ENCODE measurements around the gene EEF2.

EEF2 gene

DNA sequence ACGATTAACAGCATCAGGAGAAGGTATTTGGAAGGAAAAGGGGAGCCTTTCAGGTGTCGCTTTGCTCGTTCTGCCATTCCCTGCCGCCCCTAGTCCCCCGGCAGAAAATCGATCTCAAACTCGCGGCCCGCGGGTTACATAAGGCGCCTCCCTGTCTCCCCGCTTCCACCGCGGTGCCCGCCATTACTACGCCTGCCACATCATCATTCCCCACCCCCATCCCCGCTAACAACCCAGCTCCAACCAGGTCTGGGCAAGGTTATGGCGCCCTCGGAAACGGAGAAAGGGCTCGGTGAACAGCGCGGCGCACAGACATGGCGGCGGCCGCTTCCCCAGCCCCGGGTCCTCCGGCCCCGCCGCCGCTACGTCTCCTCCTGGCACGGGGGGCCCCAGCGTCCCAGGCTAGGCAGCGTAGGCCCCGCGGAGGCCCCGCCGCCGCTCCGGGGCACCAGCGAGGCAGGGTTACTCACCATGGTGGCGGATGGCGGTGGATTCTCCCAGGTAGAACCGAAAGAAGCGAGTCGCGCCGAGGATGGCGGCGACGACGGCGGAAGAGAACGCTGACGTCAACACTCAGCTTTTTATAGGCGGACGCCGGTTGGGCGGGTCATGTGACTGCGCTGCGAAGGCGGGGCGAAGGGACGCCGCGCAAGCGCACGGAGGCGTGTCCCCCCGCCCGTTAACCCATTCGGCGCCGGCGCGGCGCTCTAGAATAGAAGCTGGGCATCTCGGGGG, at the start of gene EEF2:
TSS of gene EEF2 (minus strand) at position 556 of the 735 bp plus-strand sequence. CDS start at position 473, 83 bp downstream.
- H3K4me1 ChIP-seq, result peaks cover 0 to 57% (median 43%) of the 10 kb centered on the region in 4 donors
- H3K4me3 ChIP-seq, result peak within 1 kb of the TSS; percentile 75 to 89
- intact Hi-C loops (cut with DNase I; ENCODE audit: low total_unique reads), result loop anchor here (5.0 to 10.0 kb wide), 3 partner anchors 72 to 200 kb away; partner anchors contain the start of genes ANKRD24, MAP2K2 and SIRT6
- peaks cover 42 to 43% (median 42%) of the 10 kb centered on the region in 3 donors for H3K36me3 ChIP-seq
- no peaks in the 10 kb centered on the region for H3K9me3 ChIP-seq
- peak within 1 kb of the TSS; percentile 91 to 94 for H3K27ac ChIP-seq
- DNase-seq, result peak; percentile 84 to 93
- H3K27me3 ChIP-seq, result no peaks in the 10 kb centered on the region
- TF ChIP-seq, protein P1, sequence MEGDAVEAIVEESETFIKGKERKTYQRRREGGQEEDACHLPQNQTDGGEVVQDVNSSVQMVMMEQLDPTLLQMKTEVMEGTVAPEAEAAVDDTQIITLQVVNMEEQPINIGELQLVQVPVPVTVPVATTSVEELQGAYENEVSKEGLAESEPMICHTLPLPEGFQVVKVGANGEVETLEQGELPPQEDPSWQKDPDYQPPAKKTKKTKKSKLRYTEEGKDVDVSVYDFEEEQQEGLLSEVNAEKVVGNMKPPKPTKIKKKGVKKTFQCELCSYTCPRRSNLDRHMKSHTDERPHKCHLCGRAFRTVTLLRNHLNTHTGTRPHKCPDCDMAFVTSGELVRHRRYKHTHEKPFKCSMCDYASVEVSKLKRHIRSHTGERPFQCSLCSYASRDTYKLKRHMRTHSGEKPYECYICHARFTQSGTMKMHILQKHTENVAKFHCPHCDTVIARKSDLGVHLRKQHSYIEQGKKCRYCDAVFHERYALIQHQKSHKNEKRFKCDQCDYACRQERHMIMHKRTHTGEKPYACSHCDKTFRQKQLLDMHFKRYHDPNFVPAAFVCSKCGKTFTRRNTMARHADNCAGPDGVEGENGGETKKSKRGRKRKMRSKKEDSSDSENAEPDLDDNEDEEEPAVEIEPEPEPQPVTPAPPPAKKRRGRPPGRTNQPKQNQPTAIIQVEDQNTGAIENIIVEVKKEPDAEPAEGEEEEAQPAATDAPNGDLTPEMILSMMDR (IDR thresholded peaks at IDR 0.05), result no peak

DNA sequence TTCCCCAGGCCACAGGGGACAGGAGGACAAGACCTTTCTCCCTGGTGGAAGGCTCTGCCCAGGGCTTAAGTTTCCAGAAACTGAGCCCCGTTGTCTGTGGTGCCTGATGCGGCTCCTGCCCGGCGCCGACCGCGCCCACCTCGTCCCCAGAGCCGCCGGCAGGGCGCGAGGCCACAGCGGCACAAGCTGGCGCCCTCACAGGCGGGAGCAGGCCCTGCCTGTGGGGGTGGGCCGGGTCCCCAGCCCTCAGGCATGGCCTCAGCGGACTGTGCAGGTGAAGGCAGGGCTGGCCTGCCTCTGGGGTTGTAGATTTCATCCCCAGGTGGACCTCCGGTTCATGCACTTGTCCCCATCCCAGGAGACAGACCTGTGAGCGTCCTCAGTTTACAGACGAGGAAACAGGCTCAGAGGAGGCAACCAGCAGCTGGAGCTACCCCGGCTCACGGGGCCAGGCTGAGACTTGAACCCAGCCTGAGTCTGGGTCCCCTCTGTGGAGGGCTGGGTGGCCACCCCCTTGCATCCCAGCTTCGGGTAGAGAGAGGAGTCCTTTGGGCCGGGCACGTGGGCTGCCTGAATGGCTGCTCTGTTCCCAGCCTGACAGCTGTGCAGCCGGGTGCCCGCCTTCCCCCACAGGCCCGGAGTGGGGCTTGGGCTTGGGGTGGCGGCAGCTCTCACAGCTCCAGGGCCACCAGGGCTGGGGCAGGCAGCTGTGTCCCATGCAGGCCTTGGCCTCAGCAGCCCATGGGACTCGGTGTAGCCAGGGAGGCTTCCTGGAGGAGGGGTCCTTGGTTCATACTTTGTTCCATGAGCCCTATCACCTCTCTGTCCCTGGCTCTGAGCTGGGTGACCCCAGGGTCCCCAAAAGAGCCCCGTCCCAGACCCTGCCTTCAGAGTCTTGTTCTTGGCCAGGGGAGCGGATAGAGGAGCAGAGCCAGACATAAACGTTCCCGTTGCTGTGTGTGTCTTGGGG, 49.1 kb upstream of the EEF2 start:
- H3K4me1 ChIP-seq, result no peaks in the 10 kb centered on the region
- intact Hi-C loops (cut with DNase I; ENCODE audit: low total_unique reads), result no loop called here
- no peak overlapping the region for H3K27ac ChIP-seq
- no peak for DNase-seq
- no peak overlapping the region for H3K4me3 ChIP-seq
- TF ChIP-seq, protein P1 (IDR thresholded peaks at IDR 0.05), result no peak
- peaks cover 30 to 90% (median 75%) of the 10 kb centered on the region in 3 donors for H3K36me3 ChIP-seq
- H3K9me3 ChIP-seq, result no peaks in the 10 kb centered on the region
- no peaks in the 10 kb centered on the region for H3K27me3 ChIP-seq

DNA sequence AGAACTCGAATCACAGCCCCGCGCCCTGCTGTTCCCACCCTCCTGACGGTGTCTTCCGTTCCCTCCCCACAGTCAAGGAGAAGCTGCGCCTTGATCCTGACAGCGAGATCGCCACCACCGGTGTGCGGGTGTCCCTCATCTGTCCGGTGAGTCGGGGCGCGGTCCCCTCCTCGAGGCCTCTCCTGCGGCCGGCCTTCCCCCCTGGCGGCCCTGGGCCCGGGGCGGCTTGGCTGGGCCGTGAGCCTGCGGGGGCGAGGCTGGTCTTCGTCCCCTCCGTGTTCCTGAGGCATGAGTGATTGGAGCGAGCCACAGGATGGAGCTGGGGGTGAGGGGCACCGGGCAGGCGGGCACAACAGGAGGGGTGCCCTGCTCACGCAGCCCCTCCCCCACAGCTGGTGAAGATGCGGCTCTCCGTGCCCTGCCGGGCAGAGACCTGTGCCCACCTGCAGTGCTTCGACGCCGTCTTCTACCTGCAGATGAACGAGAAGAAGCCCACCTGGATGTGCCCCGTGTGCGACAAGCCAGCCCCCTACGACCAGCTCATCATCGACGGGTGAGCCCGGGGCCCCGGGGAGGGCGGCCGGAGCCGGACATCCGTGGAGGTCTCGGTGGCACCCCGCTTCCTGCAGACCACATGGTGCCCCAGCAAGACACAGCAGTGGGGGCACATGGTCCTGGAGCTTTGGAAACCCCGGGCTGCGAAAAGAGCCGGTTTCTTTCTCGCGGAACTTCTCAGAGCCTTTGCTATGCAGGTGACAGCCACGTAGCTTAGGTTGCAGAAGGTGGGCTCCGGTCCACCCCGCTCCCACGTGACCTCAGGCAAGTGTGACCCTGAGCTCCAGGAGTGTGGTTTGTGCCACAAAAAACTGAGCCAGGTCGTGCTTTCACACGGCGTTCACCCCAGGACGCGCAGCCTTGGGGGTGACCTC, 48.0 kb upstream of the EEF2 start:
- H3K36me3 ChIP-seq, result peaks cover 39 to 93% (median 78%) of the 10 kb centered on the region in 3 donors
- intact Hi-C loops (cut with DNase I; ENCODE audit: low total_unique reads), result no loop called here
- H3K4me3 ChIP-seq, result no peak overlapping the region
- no peaks in the 10 kb centered on the region for H3K9me3 ChIP-seq
- H3K27me3 ChIP-seq, result no peaks in the 10 kb centered on the region
- TF ChIP-seq, protein P1 (IDR thresholded peaks at IDR 0.05), result no peak
- DNase-seq, result no peak
- no peak overlapping the region for H3K27ac ChIP-seq
- no peaks in the 10 kb centered on the region for H3K4me1 ChIP-seq

DNA sequence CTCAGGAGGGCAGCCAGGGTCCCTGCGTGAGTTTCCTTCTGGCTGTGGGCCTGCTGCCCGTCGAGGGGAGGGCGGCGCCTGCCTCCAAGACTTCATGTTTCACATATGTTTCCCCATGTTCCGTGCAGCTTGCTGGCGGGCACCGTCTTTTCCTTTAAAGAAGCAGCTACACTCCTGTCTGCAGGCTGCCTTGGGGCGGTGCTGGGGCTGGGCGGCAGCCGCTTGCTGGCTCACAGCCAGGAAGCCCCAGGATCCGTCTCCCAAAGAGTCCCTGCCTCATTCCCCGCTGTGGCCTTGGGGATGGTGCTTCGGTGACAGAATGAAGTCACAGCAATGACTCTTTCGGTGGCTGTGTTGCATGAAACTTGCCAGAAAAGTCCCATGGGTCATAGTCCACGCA, 47.2 kb upstream of the EEF2 start:
- intact Hi-C loops (cut with DNase I; ENCODE audit: low total_unique reads), result no loop called here
- Histone ChIP-seq H3K4me1 (no peaks in the 10 kb centered on the region), H3K27me3 (no peaks in the 10 kb centered on the region), H3K4me3 (no peak overlapping the region), H3K27ac (no peak overlapping the region), H3K36me3 (peaks cover 41 to 93% (median 75%) of the 10 kb centered on the region in 3 donors), H3K9me3 (no peaks in the 10 kb centered on the region)
- TF ChIP-seq, protein P1 (IDR thresholded peaks at IDR 0.05), result no peak
- DNase-seq, result no peak

DNA sequence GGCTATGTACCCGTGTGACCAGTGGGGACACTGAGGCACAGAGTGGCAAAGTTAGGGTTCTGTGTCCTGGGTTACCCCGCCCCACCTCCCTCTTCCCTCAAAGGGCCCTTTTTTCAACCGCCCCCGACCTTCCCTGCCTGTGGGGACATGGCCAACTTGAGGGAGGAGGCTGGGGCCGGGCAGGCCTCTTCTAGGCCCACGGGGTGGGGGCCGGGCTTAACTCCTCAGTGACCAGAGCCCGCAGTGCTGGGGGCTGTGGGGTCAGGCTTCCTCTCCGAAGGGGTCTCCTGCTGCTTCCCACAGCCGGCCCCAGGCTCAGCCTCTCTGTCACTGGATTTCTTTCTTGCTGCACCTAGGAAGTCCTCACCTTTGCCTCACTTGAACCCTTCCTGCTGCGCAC, 46.2 kb upstream of the EEF2 start:
- no peak for DNase-seq

More for the DNA sequence above, 46.2 kb upstream of the EEF2 start:
- intact Hi-C loops (cut with DNase I; ENCODE audit: low total_unique reads), result no loop called here
- Histone ChIP-seq H3K27ac (no peak overlapping the region), H3K4me3 (no peak overlapping the region), H3K9me3 (no peaks in the 10 kb centered on the region), H3K4me1 (no peaks in the 10 kb centered on the region), H3K36me3 (peaks cover 31 to 93% (median 67%) of the 10 kb centered on the region in 3 donors), H3K27me3 (no peaks in the 10 kb centered on the region)
- TF ChIP-seq, protein P1 (IDR thresholded peaks at IDR 0.05), result no peak
